PC-3 (cell line): ENCODE data around the gene JARID2. TPM values are rescaled to one million over a fixed set of nuclear protein-coding genes. Genes with fewer than 3 reads are reported as not detected.

Source experiments
- ATAC-seq: fragments of 200-7000 bp; cut with Tn5 transposase; 2 replicates; pipeline ENCODE4 v1.9.1; 2020; ENCODE audit warnings: mild to moderate bottlenecking, moderate library complexity
- BruUV-seq: library from RNA; stranded (reverse); fragments of 400-500 nt; replicated peaks from 2 replicates; lab custom pipeline; 2021; lab: Mats Ljungman, UMichigan
- CTCF ChIA-PET: fragments of 300-600 bp; sonication (Branson Sonifier 250); formaldehyde crosslinking; loops from one replicate; lab custom pipeline; 2022; ENCODE audit warnings: antibody characterized with exemption; lab: Charles Lee
- POLR2A ChIA-PET: fragments of 300-600 bp; sonication (Branson Sonifier 250); formaldehyde crosslinking; loops from one replicate; lab custom pipeline; 2022; ENCODE audit warnings: antibody characterized with exemption; ENCODE audit not compliant: unreplicated experiment; lab: Charles Lee
- DNase-seq: peaks from one replicate; pipeline ENCODE4 v3.0.0-alpha.2; 2015
- H2AFZ ChIP-seq: fragments of 300-600 bp; sonication (generic); 2 replicates; pipeline ENCODE4 v1.6.0; 2016; ENCODE audit warnings: antibody characterized with exemption, low read length
- H3F3A ChIP-seq: fragments of 300-600 bp; sonication (generic); one replicate; pipeline ENCODE4 v1.6.0; 2017; ENCODE audit warnings: antibody characterized with exemption, low read length, control low read depth, mild to moderate bottlenecking; ENCODE audit not compliant: unreplicated experiment
- H3K27ac ChIP-seq: fragments of 300-600 bp; sonication (generic); 2 replicates; pipeline ENCODE4 v1.5.1; 2016; ENCODE audit warnings: mild to moderate bottlenecking, low read length
- H3K27me3 ChIP-seq: fragments of 300-600 bp; sonication (generic); 2 replicates; pipeline ENCODE4 v1.6.1; 2016; ENCODE audit warnings: low read length, mixed read lengths
- H3K36me3 ChIP-seq: fragments of 300-600 bp; sonication (generic); 2 replicates; pipeline ENCODE4 v1.6.1; 2016; ENCODE audit warnings: low read depth, mixed run types, low read length, mixed read lengths
- H3K4me1 ChIP-seq: fragments of 300-600 bp; sonication (generic); 2 replicates; pipeline ENCODE4 v1.5.1; 2016; ENCODE audit warnings: low read length; ENCODE audit not compliant: insufficient read depth
- H3K4me2 ChIP-seq: fragments of 300-600 bp; sonication (generic); 2 replicates; pipeline ENCODE4 v1.6.0; 2016; ENCODE audit warnings: low read length
- H3K4me3 ChIP-seq: fragments of 300-600 bp; sonication (generic); 2 replicates; pipeline ENCODE4 v1.5.1; 2016; ENCODE audit warnings: mild to moderate bottlenecking, low read length, mixed read lengths
- H3K79me2 ChIP-seq: fragments of 300-600 bp; sonication (generic); 2 replicates; pipeline ENCODE4 v1.6.1; 2017; ENCODE audit warnings: low read length, mixed read lengths
- H3K9ac ChIP-seq: fragments of 300-600 bp; sonication (generic); 2 replicates; pipeline ENCODE4 v1.6.0; 2016; ENCODE audit warnings: mild to moderate bottlenecking, low read length
- H3K9me2 ChIP-seq: fragments of 300-600 bp; sonication (generic); replicated peaks from 2 replicates; pipeline ENCODE4 v1.6.1; 2016; ENCODE audit warnings: mixed run types, low read length, mixed read lengths
- H3K9me3 ChIP-seq: fragments of 300-600 bp; sonication (generic); 2 replicates; pipeline ENCODE4 v1.6.1; 2016; ENCODE audit warnings: low read length, mixed read lengths
- H4K20me1 ChIP-seq: fragments of 300-600 bp; sonication (generic); 2 replicates; pipeline ENCODE4 v1.6.1; 2016; ENCODE audit warnings: low read length, mixed read lengths
- EZH2 ChIP-seq: fragments of 300-600 bp; sonication (generic); IDR thresholded peaks from one replicate; pipeline ENCODE4 v1.6.1; 2017; ENCODE audit warnings: antibody characterized with exemption, mild to moderate bottlenecking, low read length; ENCODE audit not compliant: unreplicated experiment
- EZH2phosphoT487 ChIP-seq: fragments of 300-600 bp; sonication (generic); IDR thresholded peaks from 2 replicates; pipeline ENCODE4 v1.6.1; 2018; ENCODE audit warnings: mild to moderate bottlenecking, antibody characterized with exemption, low read length, borderline replicate concordance
- intact Hi-C: fragments of 100-400 bp; cut with micrococcal nuclease; formaldehyde crosslinking; loops from 2 replicates; pipeline ENCODE4 v1.9.0; 2023
- total RNA-seq: library from RNA; depleted of rRNA; stranded (reverse); fragments of >200 nt; gene quantifications from 2 replicates; pipeline ENCODE4 v1.2.3, GENCODE V29; 2014
- TF ChIP-seq, protein P1 (sequence below): fragments of 300-600 bp; sonication (generic); conservative IDR thresholded peaks from 2 replicates; pipeline ENCODE4 v1.5.1; 2017; ENCODE audit warnings: antibody characterized with exemption, low read depth, mild to moderate bottlenecking, low read length

The JARID2 gene
- total RNA-seq, 1 experiment from 2014 or later: 11.0 TPM

DNA sequence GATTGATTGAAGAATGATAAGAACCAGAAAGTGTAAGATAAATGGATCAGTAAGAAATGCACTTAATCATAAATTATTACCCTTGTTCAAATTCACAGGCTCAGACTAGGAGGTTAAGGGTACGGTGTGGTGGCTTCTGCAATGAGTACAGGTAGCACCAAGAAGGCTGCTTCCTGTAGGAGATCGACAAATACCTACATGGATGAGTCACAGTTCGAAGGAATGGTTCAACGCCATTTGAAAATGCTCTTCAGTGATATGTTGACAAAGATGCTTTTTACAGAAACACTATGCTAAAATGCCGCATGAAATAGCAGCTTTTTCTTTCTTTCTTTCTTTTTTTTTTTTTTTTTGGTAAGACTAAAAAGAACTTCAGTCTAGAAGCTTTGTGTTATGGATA, 300.7 kb downstream of the JARID2 start:
- no TSS peak for BruUV-seq
- no peaks in the 10 kb centered on the region for H4K20me1 ChIP-seq
- H3K9me2 ChIP-seq: no peaks in the 10 kb centered on the region
- intact Hi-C loops: no loop called here
- H3K27ac ChIP-seq: no peak overlapping the region
- ChIA-PET POLR2A (no interaction called here), CTCF (no interaction called here)
- DNase-seq (peak; percentile 30), ATAC-seq (no peak)
- H3K27me3 ChIP-seq: no peaks in the 10 kb centered on the region
- H3K4me1 ChIP-seq: no peaks in the 10 kb centered on the region
- H3K9ac ChIP-seq: no peak overlapping the region
- no peak overlapping the region for H3K4me3 ChIP-seq
- no peaks in the 10 kb centered on the region for H3K36me3 ChIP-seq
- no peak overlapping the region for H3K4me2 ChIP-seq
- no peaks in the 10 kb centered on the region for H3K79me2 ChIP-seq
- no peaks in the 10 kb centered on the region for H3K9me3 ChIP-seq
- TF ChIP-seq EZH2phosphoT487 (no peak), EZH2 (no peak)
- TF ChIP-seq, protein P1, sequence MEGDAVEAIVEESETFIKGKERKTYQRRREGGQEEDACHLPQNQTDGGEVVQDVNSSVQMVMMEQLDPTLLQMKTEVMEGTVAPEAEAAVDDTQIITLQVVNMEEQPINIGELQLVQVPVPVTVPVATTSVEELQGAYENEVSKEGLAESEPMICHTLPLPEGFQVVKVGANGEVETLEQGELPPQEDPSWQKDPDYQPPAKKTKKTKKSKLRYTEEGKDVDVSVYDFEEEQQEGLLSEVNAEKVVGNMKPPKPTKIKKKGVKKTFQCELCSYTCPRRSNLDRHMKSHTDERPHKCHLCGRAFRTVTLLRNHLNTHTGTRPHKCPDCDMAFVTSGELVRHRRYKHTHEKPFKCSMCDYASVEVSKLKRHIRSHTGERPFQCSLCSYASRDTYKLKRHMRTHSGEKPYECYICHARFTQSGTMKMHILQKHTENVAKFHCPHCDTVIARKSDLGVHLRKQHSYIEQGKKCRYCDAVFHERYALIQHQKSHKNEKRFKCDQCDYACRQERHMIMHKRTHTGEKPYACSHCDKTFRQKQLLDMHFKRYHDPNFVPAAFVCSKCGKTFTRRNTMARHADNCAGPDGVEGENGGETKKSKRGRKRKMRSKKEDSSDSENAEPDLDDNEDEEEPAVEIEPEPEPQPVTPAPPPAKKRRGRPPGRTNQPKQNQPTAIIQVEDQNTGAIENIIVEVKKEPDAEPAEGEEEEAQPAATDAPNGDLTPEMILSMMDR: no peak
- no peak overlapping the region for H2AFZ ChIP-seq
- no peaks in the 10 kb centered on the region for H3F3A ChIP-seq

DNA sequence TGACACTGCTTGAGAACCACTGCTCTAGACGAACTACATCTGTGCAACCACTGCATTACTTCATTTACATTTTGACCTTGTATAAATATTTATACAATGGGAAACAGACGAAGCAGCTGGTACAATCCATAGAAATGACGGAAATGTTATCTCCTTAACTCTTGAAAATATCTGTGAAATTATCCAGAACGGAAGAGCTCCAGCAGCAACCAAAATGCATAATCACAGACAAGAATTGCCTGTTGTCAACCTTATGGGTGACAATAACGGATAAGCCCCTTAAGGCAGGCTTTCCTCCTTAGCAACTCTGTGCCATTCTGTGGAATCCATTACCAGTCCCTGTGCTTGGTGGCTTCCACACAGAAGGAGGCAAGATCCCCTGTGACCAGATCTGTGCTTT, 301.5 kb downstream of the JARID2 start:
- intact Hi-C loops: no loop called here

DNA sequence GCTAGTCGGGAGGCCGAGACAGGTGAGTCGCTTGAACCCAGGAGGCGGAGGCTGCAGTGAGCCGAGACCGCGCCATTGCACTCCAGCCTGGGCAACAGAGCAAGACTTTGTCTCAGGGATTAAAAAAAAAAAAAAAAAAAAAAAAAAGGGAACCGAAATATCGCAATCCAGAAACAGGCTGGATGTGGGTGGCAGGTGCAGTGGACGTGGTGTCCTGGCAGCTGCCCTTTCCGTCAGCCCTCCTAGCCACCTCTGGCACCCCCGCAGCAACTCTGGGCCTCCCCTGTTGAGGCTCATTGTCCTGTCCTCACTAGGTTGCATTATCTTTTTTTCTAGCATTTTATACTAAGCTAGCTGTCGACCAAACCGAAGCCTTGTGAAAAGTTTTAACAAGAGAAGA, 303.5 kb downstream of the JARID2 start:
- POLR2A ChIA-PET: no interaction called here
- no peaks in the 10 kb centered on the region for H3K9me3 ChIP-seq
- no peak overlapping the region for H3K4me3 ChIP-seq
- no peak overlapping the region for H3K4me2 ChIP-seq
- H3K79me2 ChIP-seq: no peaks in the 10 kb centered on the region
- CTCF ChIA-PET: no interaction called here
- no peak overlapping the region for H3K9ac ChIP-seq
- no peak overlapping the region for H2AFZ ChIP-seq
- DNase-seq (no peak), ATAC-seq (no peak)
- H4K20me1 ChIP-seq: no peaks in the 10 kb centered on the region
- H3K4me1 ChIP-seq: no peaks in the 10 kb centered on the region
- TF ChIP-seq, protein P1: no peak
- TF ChIP-seq EZH2phosphoT487: no peak
- TF ChIP-seq EZH2: no peak
- no peak overlapping the region for H3K27ac ChIP-seq
- intact Hi-C loops: no loop called here
- H3K36me3 ChIP-seq: no peaks in the 10 kb centered on the region
- no peaks in the 10 kb centered on the region for H3K9me2 ChIP-seq
- H3K27me3 ChIP-seq: no peaks in the 10 kb centered on the region
- H3F3A ChIP-seq: no peaks in the 10 kb centered on the region
- no TSS peak for BruUV-seq

More for the DNA sequence above, 301.5 kb downstream of the JARID2 start:
- Histone ChIP-seq H4K20me1 (no peaks in the 10 kb centered on the region), H3K4me1 (no peaks in the 10 kb centered on the region), H2AFZ (no peak overlapping the region), H3K79me2 (no peaks in the 10 kb centered on the region), H3K4me2 (no peak overlapping the region), H3K9ac (no peak overlapping the region), H3K27ac (no peak overlapping the region), H3K9me3 (no peaks in the 10 kb centered on the region), H3F3A (no peaks in the 10 kb centered on the region), H3K4me3 (no peak overlapping the region), H3K27me3 (no peaks in the 10 kb centered on the region), H3K36me3 (no peaks in the 10 kb centered on the region), H3K9me2 (no peaks in the 10 kb centered on the region)
- BruUV-seq: no TSS peak
- ChIA-PET POLR2A (no interaction called here), CTCF (no interaction called here)
- TF ChIP-seq, protein P1: no peak
- TF ChIP-seq EZH2 (no peak), EZH2phosphoT487 (no peak)
- ATAC-seq (no peak), DNase-seq (no peak)
